ENCODE measurements around the gene UNC13C.

The UNC13C gene

DNA sequence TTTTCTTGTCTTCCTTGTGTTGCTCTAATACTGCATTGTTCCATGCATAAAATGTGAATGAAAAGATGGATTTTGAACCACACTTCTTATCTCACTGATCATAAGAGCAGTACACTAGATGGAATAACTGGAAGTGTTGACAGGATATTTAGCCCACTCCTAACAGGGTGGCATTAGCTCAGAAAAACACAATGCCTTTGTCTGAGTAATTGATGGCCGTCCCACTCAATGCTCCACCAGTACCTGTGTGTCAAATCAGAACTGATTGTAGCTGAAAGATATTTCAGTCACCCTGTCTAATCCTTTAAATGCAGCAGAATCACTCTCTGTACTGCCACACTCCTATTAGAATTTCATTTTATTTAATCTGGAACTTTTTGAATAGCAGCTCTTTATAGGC lies 526.5 kb downstream of the UNC13C start:
- no peak for DNase-seq

DNA sequence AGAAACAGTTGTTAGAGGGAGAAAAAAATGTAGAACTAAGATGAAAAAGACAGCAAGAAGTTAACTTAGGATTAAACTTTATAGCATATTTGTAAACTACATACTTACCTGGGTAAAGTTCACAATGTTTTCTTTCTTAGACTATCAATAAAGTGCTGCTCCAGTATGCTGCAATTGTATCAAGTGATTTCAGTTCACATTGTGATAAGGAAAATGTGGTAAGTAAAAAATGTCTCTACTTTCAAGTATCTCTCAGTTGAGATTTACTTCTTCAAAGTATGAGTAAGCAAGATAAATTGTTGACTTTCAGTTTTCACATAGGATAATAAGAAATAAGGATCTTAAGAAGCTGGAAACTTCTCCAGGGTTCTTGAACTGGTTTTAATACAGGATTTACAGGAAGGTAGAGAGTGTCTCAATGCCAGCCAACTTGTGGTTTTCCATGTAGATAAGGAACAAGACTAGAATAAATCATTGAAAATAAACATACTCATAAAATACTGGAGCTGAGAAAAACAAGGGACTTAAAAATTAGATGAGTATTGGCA lies 528.8 kb downstream of the UNC13C start:
- no peak for DNase-seq

DNA sequence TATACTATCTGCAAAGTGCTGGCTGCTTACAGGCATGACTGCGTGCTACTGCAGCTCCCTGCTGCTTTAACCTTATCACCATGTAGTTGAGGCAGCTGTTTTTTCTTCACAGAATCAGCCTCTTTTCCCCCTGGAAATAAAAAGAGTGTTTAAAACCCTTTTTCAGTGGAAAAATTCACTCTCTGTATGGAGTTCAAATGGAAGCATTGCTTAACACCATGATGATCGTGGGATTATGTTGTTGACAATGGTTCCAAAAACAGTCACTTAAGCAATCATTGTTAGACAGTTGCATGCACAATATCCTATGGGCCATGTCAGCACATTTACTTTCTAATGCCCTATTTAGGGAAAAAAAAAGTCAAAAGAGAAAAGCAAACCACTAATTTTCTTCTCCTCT lies 536.4 kb downstream of the UNC13C start:
- no peak for DNase-seq

DNA sequence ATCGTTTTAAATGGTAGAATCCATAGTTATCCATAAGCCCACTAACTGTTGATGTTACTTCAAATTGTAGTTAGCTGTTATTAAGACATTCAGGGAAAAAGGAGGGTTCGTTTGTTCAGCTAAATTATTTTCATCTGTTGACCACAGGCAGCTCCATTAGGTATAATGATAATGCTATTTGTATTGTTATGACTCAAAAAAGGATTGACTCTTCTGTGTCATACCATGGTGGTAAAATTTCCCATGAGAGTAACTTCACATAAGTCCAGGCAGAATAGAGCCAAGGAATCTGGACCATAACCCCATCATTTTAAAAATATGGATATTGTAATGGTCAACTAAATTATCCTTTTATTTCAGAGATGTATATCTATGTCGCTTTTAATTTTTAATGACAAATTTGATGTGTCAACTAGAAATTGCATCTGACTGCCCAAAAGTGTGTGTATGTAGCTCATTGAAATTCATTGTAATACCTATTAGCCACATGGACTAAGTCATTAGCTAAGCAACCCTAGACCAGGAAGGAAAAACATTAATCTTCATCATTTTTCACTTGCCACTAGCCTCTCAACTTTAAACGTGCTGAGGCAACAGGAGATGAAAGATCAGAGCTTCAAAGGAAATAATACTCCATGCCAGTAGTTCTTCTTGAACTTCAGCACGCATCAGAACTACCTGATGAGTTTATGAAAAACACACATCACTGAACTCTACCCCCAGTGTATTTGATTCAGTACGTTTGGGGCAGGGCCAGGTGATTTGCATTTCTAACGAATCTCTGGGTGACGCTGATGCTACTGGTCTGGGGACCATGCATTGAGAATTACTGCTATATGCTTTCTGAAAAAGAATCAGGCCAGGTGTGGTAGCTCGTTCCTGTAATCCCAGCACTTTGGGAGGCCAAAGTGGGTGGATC lies 537.7 kb downstream of the UNC13C start:
- DNase-seq: no peak

DNA sequence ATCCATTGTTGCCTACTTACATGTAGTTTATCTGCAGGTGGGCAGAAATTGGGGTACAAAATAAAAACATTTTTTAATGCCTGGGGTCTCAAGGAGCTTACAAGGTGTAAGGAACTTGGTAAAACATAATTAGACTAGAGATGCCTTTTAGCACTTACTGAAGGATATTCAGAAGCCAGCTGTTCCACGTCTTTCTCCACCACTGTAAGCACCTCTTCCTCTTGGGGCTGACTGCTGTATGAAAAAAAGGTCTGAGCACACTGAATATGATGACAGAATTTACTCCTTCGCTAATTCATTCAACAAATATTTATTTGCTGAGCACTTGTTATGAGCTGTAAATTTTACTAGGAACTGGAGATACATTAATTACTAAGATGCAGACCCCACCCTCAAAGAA lies 539.1 kb downstream of the UNC13C start:
- DNase-seq: no peak

DNA sequence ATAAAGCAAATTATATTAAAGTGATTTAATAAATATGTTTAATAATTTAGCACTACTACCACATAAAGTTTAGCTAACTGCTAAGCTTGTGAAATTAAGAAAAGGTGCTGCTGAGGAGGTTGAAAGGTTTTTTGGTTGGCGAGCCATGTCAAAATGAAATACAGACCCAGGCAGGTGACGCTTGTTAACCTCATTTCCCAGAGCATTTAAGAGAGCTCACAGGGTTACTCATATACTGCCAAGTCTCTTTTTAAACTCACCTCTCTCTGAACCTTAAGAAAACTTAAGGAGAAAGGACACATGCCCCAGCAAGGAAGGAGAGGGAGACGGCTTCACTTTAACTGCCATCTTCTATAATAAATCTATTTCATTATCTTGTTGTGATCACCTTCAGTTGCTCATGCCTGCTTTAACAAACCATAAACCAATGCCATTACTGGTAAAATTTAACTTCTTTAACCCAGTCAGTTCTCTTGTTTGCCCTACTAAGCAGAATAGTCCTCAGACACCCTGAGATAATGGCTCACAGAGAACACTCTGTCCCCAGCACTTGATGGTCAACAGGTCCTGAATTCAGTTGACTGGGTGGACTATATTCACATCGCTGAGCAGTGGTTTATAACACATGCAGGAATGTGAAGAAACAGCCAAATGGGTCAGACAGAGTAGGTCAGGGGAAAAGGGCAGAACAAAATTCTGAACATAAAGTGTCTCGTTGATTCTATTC lies 540.1 kb downstream of the UNC13C start:
- no peak for DNase-seq

DNA sequence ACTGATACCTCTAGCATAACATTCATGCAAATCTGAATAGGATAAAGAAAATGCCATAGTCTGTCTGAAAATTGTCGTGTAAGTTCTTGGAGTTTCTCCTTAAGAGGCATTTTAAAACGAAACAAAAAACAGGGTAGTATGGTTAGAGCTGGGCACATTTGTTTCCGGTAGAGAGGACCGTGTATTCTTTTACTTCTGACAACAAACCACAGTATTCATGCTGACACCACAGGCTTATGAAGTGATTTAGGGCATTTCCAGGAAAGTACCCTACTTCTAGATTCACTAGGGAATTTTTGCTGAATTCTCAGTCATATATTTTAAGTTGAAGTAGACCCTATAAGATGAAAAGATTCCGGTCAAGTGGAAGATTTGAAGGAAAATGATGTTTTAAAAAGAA lies 541.3 kb downstream of the UNC13C start:
- DNase-seq: no peak

DNA sequence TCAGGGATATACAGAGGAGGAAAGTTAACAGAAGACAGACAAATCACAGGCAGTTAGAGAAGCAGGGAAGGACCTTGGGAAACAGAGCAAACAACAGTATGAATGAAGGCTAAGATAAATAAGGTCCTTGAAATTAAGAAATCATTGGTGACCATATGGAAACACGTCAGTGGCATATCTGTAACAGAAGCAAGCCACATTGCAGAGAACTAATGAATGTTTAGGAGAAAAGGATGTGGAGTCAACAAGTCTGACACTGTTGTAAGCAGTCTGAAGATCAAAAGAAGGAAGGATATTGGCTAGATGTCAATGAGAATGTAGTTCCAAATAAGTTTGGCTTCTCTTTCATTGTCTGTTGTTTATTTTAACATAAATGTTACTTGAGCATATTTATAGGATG lies 542.4 kb downstream of the UNC13C start:
- no peak for DNase-seq

DNA sequence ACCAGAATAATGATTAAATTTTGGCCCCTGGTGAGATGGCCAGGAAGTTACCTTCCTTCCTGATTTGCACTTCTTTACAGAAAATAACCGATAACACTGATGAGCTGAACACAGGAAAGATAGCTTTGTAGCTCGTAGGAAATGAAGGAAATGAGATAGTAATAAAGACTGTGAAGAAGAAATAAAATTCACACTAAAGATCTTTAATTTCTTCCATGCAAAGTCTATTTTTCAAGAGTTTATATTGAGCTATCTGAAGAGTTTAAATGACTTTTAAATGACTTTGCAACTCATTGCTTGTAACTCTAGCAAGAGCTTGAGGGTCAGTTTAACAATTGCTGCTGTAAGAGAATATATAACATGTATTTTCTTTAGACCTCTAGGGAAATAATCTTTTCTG lies 543.0 kb downstream of the UNC13C start:
- DNase-seq: no peak

DNA sequence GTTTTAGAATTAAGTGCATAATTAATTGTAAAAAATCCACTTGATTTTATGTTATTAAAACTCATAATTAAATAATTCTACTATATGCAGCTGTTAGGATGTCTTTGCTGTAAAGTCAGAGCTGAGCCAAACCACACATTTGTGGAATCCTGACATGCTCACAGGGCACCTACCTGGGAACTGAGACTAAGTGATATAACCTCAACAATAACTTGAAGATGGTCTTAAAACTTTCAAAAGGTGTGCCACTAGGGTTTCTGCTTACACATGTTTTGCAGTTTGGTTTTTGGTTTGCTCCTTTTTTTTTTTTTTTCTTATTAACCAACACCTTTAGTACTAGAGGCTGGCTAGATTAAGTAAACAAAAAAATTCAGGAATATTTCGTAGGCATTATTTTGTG lies 549.8 kb downstream of the UNC13C start:
- no peak for DNase-seq

DNA sequence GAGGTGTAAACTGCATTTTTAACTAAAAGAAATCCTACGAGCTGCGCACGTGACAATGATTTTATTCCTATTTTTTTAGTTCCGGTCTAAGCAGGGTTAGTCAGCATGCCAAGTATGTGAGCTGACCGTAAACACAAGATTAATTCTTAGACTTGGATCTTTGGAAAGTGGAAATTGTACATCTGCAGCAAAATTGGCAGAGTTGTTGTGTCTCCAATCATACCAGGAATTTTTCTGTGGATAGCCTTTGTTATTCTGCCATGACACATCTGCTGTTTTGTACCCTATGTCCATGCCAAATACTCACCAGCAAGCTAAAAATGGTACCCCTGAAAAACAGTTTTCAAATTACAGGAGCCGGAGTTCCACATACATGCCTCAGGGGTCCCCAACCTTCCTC lies 562.5 kb downstream of the UNC13C start:
- no peak for DNase-seq

DNA sequence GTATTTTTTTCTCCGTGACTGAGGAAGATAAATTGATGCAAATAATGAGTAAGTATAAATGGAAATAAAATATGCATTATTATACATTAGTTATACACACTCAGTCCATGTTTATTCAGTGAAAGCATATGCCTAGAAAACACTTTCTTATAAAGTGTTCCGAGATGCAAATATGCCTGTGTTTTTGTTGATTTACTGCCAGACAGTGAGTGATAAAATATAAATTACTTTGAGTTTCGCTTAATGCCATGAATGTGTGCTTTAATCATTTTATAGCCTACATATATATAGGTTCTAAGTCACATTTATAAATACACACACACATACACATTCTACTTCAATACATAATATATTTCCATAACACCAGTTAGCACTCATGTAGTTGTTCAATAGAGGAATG lies 569.2 kb downstream of the UNC13C start:
- no peak for DNase-seq

DNA sequence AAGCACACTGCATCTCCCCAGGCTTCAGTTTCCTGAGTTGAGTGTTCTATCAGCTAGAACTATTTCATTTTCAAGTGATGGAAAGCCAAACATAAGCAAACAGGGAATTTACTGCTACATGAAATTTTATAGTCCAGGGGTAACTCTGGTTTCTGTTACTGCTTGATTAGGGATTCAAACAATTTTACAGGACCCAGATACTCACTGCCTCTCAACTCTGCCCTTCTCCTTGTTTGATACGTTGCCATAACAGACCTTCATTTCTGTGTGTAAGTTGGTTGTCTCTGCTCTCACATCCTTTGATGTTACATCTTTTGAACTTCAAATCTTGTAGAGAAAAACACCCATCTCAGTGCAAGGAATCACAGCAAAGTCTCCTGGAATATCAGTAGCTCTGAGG lies 572.7 kb downstream of the UNC13C start:
- no peak for DNase-seq

DNA sequence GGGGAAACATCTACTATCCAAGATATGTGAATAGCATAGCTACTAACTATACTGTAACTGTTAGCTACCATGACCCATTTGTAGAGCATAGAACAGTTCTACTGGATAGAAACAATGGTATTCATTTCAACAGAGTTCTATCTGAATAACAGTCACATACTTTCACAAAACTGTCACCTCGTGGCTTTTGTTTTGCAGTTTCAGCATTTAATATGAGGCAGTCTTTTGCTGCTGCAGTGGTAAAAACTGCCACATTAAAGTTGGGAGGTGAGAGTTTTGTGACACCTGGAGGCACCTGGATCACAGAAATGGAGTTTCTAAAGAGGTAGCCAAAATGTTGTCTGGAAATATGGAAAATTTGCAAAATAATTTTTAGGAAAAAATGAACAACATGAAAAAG lies 578.0 kb downstream of the UNC13C start:
- DNase-seq: no peak

DNA sequence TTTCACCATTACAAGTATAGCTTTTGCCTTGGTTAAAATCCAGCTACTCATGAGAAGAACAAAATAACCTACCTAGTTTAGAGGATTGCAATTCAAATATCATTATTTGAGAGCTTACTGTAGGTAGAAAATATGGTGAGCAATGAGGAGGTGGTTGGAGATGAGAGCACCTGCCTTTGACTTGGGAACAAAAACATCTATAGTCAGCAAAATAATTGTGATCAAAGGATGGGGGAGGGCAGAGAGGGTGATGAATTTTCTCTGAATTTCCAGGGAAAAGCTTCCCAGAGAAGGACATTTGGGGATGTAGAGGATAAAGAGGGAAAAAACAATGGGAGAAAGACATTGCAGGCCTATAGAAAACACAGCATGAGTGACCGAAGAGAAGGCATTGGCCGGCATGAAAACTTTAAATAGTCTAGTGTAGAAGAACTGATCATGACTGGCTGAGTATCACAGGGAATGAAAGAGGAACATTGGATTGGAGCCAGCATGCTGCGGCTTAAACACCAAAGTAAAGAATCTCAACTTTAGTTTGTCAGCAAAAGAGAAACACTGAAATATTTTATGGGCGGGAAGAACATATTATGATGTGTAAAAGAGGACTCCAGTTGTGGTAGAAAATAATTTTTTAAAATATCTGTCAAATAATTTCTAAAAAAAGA lies 581.3 kb downstream of the UNC13C start:
- no peak for DNase-seq

DNA sequence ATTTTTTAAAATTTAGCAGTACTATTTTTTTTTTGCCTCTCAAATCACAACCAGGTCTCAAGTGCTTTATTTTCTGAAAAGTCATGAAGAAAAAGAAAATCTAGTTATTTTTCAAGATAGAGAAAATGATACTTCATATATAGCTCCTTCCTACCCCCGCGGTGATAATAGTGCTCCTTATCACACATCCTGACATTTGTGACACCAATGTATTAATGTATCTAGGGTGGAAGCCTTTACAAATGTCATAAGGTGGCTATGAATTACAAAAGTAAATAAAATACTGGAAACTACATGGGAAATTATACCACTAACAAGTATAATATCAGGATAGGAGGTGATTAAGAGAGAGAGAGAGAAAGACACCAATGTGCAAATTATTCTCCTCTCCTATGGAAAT lies 582.2 kb downstream of the UNC13C start:
- DNase-seq: no peak

DNA sequence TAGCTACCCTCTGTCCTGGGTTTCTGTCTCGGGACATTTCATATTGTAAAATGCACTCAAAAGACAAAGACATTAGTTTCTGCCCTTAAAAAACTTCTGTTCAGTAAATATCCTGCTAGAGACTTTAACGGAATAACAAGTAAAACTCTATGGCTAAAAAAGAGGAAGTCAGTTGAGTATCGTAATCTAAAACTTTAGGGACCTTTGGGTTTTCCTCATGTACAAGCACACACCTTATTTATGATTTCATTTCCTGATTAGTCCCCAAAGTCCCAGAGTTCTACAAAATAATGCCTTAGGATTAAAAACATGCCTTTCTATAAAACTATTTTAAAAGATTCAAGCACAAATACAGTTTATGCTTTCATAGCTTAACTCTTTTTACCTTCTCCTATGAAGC lies 585.9 kb downstream of the UNC13C start:
- no peak for DNase-seq

DNA sequence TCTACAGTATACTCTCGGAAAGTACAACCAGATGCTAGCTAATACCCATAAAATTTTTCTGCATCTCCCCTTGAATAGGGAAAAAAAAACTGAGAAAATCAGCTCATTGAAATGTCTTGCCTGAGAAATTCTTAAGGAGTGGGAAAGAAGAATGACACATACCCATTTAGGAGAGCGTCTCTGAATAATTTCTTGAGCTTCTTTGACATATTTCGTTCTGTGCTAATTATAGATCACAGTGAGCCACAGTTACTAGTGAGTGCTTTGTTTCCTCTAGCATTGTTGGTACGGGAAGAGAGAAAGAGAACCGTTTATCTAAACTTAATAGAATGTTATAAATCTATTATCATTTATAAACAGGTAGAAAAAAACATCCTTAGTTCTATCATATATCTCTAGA lies 588.4 kb downstream of the UNC13C start:
- no peak for DNase-seq

DNA sequence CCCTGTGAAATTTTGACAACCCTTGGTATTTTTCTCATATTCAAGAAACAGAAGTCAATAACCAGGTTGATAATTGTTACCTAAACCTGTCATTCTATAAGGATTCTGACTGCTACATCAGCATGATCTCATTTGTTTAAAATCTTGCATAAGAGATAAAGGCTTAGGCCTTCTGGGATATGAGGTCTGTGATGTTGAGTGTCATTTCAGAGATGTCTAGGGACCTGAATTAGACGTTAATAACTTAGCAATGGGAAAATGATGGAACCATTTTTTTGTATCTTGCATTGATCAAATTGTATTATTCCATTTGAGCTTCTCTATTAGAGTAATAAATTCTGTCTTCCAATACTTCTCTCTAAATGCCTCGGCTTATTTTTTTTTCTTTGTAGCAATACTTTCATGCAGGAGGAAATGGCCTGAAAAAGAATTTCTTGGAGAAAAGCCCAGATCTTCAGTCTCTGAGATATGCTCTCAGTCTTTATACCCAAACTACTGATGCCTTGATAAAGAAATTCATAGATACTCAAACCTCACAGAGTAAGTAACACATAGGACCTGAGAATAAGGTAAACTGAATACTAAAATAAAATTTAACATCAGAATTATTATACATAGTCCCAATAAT lies 589.3 kb downstream of the UNC13C start:
- DNase-seq: no peak

DNA sequence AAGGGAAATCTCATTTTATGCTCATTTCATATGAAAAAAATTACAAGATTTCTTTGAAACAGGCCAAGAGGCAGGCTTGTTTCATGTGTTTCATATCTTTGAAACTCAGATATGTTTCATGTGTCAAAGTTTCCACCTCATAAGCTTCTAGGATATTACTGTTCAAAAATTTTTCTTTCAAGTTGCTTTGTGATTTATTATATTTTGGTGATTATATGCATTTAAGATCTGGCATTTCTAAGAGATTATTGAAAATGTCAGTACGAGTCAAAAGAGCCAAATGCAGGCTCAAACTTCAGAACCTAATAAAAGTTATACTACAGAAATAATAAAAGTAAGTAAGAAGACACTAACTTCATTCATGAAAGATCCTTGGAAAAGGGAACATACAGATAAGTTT lies 590.1 kb downstream of the UNC13C start:
- DNase-seq: no peak

DNA sequence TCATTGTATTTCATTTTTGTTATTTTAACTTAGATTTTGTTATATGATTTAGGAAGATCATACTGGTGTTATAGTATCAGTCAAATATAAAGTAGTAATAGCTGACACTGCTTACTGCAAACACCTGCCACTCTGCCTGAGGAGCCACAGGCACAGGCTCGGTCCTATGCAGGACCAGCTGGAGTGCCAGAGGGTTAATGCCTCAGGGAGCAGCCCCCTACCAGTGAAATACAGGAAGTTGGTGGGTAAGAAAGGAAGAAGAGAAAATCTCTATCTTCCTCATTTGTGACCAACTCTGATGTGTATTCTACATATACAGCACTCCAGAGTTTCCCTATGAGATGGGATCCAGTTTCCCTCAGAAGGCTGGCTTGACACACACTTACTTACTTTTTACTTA lies 593.3 kb downstream of the UNC13C start:
- no peak for DNase-seq

DNA sequence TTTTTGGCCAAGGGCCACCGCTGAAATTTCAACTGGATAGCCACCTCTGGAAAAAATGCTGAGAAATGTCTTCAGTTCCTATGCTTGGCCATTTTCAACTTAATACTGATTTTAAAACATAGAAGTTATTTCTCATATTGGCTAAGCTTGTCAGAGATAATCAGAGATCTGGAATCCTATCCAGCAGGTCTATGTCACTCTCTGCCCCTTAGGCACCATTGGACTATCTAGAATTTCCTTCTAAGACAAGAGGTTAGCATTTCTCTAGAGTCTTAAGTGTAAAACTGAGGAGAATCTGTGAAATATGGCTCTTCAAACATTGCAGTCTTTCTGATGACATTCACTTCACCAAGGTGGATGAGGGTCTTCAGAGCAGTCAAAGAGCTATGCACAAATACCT lies 597.3 kb downstream of the UNC13C start:
- DNase-seq: no peak

DNA sequence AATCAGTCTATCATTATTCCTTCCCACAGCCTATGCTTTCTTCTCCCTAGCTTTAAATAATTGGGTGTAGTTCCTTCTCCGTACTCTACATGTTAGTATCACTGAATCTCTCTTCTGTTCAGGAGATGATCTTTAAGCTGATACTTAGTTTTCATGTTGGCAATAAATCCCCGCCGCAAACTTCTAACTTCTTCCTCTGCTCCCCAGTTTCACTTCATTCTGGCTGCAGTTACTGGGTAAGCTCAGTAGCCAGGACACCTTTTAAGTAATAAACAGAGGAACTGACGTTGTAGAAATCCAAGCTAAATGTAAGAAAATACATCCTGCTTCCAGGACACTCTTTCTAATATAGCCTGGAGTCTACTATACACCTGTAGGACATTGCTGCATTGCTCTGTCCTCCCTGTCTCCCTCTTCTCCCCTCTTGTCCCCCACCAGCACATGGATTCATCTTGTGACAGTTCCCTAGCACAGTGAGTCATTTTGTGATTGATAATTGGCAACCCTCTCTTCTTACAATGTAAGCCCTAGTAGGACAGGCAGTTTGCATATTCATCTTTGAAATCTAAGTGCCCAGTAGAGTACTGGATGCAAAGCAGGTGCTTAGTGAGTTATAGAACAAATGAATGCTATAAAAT lies 598.2 kb downstream of the UNC13C start:
- DNase-seq: no peak
